Fibroblast of skin of right biceps (primary cell): ENCODE results near the gene SLC39A12.
A peak's percentile ranks its signal among the peaks of the same experiment; 100 is the strongest.

Experiments
- DNase-seq: peaks from one replicate; pipeline ENCODE4 v3.0.0-alpha.2; 2013

SLC39A12 gene

GRCh38 chr10:17965649-17966235, 14.0 kb downstream of the SLC39A12 start:
- DNase-seq, result no peak

- DNase-seq, result no peak
These were observed 22.8 kb downstream of the SLC39A12 start for GRCh38 chr10:17974505-17974904.

GRCh38 chr10:17980846-17981565, 29.3 kb downstream of the SLC39A12 start:
- DNase-seq, result peak; percentile 22

GRCh38 chr10:17981766-17982380, 30.2 kb downstream of the SLC39A12 start:
- peak; percentile 95 for DNase-seq

- peak; percentile 56 for DNase-seq
These were observed 32.3 kb downstream of the SLC39A12 start for GRCh38 chr10:17984056-17984455.

GRCh38 chr10:17984563-17984962, 32.8 kb downstream of the SLC39A12 start:
- DNase-seq, result no peak

GRCh38 chr10:17989908-17990767, 38.4 kb downstream of the SLC39A12 start:
- DNase-seq, result peak; percentile 92

- DNase-seq, result no peak
These were observed 40.5 kb downstream of the SLC39A12 start for GRCh38 chr10:17992266-17992665.

- DNase-seq, result peak; percentile 30
These were observed 41.6 kb downstream of the SLC39A12 start for GRCh38 chr10:17993361-17993760.

- DNase-seq, result no peak
These were observed 48.9 kb downstream of the SLC39A12 start for GRCh38 chr10:18000601-18001000.

GRCh38 chr10:18005445-18005780, 53.7 kb downstream of the SLC39A12 start:
- no peak for DNase-seq

- DNase-seq, result peak; percentile 57
These were observed 54.2 kb downstream of the SLC39A12 start for GRCh38 chr10:18005781-18006456.

GRCh38 chr10:18008986-18009385, 57.3 kb downstream of the SLC39A12 start:
- peak; percentile 38 for DNase-seq

GRCh38 chr10:18010050-18010449, 58.3 kb downstream of the SLC39A12 start:
- peak; percentile 19 for DNase-seq

GRCh38 chr10:18020523-18020922, 68.8 kb downstream of the SLC39A12 start:
- no peak for DNase-seq

GRCh38 chr10:18021725-18022480, 70.2 kb downstream of the SLC39A12 start:
- DNase-seq, result peak; percentile 13

GRCh38 chr10:18043148-18044006, 91.7 kb downstream of the SLC39A12 start:
- peak; percentile 76 for DNase-seq

- DNase-seq, result peak; percentile 73
These were observed 93.4 kb downstream of the SLC39A12 start for GRCh38 chr10:18044976-18045720.

- no peak for DNase-seq
These were observed 104.9 kb downstream of the SLC39A12 start for GRCh38 chr10:18056583-18056982.
